ENCODE measurements around the gene WASF3. TPM values are rescaled to one million over a fixed set of nuclear protein-coding genes. Genes with fewer than 3 reads are reported as not detected.

Gene WASF3
- total RNA-seq, 1 donor from 2014 or later: 0.30 TPM

- intact Hi-C loops (cut with micrococcal nuclease): no loop called here
Measured at GRCh38 chr13:26544707-26545106, 12.8 kb upstream of the WASF3 start.

- intact Hi-C loops (cut with micrococcal nuclease): no loop called here
Measured at GRCh38 chr13:26548205-26548765, 9.2 kb upstream of the WASF3 start.

GRCh38 chr13:26549713-26550112, 7.8 kb upstream of the WASF3 start:
- intact Hi-C loops (cut with micrococcal nuclease): no loop called here

GRCh38 chr13:26551255-26551860, 6.1 kb upstream of the WASF3 start:
- intact Hi-C loops (cut with micrococcal nuclease): no loop called here

GRCh38 chr13:26555413-26555812, 2.1 kb upstream of the WASF3 start:
- intact Hi-C loops (cut with micrococcal nuclease): loop anchor here (5.0 kb wide), 1 partner anchor 368 kb away; no protein-coding TSS in a partner anchor

GRCh38 chr13:26557051-26557392, 461 bp upstream of the WASF3 start:
- intact Hi-C loops (cut with micrococcal nuclease): loop anchor here (5.0 kb wide), 1 partner anchor 370 kb away; no protein-coding TSS in a partner anchor

- intact Hi-C loops (cut with micrococcal nuclease): loop anchor here (5.0 kb wide), 1 partner anchor 371 kb away; no protein-coding TSS in a partner anchor
Measured at GRCh38 chr13:26558074-26558805, 757 bp downstream of the WASF3 start.

GRCh38 chr13:26558987-26559386, 1.5 kb downstream of the WASF3 start:
- intact Hi-C loops (cut with micrococcal nuclease): loop anchor here (5.0 kb wide), 1 partner anchor 372 kb away; no protein-coding TSS in a partner anchor

DNA sequence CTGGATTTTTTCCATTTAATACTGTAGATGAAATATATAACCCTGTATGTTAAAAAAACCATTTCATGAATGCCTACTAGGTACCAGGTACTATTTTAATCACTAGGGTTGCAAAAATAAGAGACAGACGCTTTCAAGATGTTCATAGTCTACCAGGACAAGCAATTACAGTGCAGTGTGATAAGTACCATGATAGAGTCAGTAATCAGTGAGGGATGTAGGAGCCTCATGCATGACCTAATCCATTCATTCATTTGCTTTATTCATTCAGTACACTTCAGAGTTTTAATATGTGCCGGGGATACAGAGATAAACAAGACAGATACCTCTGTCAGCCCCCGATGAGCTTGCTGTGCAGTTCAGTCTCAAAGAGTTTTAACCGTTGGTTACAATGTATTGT, 3.0 kb downstream of the WASF3 start:
- intact Hi-C loops (cut with micrococcal nuclease): no loop called here

DNA sequence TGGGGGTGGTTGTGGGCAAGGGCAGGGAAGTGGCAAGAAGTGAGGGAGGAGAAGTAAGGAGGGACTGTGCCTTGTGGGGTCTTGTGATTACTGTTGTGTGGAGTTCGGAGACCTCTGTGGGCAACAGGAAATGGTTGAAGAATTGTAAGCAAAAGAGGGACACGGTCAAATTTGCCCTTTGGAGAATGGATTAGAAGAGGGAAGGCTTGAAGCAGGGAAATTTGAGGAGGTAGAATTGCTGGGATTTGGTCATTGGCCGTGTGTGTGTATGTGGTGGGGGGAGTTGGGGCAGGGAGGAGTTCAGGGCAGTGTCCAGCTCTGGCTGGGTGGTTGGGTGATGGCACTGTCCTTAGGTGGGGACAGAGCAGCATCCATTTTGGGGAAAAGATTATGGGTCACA, 3.6 kb downstream of the WASF3 start:
- intact Hi-C loops (cut with micrococcal nuclease): no loop called here

GRCh38 chr13:26561651-26562511, 4.4 kb downstream of the WASF3 start:
- intact Hi-C loops (cut with micrococcal nuclease): no loop called here

DNA sequence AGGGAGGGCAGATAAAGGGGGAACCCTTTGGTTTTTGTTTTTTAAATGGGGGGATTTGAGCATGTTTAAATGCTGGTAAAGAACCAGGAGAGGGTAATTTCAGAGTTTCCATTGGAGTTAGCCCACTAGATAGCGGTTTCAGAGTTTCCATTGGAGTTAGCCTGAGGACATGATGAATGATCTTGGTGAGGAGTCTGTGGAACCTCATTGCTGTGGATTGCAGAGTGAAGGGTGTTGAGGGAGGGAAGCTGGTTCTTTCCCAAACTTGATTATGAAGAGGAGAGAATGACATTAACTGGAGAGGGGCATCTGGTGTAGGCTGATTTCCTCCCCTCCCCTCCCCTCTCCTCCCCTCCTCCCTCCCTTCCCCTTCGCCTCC, 5.0 kb downstream of the WASF3 start:
- intact Hi-C loops (cut with micrococcal nuclease): no loop called here

DNA sequence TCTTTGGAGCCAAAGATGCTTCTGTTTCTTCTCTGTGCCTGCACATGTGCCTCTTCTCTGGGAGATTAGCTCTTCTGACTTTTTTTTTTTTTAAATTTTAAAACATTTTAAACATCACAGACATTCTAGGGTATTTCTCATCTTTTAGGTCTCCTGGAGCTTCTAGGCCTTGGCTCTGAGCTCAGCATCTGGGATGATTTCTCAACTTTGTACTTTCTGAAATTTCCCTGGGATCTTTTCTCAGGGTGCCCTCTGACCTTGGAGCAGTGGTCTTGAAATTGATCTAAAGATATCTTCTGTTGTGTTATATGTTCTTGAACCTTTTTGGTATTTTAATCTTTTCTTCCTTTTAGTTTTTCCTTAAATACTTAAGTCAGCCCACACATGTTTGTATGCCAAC, 6.2 kb downstream of the WASF3 start:
- intact Hi-C loops (cut with micrococcal nuclease): no loop called here

DNA sequence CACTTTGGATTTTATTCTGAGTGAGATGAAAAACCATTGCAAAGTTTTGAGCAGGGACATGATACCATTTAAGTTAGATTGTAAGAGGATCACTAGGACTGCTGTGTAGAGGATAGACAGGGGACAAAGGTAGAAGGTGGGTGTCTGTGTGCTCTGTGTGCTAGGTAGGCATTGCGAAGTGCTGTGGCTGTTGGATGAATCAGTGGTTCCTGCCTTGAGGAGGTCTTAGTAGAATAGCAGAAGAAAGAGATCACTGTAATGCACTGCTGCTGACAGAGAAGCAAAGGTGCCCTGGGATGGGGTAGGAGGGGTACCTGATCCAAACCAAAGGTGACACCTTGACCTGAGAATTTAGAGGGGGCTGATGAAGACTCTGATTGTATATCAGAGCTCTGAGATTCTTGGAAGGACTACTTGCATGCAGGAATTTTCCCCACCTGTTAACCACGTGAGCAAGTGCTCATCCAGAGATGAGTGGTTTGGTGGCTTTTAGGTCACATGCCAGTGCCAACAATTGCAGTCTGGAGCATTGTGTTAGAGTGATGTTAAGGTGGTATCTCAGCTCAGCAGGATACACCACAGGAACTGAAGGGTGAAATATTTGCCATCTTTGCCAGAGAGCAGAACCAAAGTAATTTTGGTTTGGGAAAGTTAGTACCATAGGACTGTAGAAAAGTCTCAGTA, 10.8 kb downstream of the WASF3 start:
- intact Hi-C loops (cut with micrococcal nuclease): no loop called here

DNA sequence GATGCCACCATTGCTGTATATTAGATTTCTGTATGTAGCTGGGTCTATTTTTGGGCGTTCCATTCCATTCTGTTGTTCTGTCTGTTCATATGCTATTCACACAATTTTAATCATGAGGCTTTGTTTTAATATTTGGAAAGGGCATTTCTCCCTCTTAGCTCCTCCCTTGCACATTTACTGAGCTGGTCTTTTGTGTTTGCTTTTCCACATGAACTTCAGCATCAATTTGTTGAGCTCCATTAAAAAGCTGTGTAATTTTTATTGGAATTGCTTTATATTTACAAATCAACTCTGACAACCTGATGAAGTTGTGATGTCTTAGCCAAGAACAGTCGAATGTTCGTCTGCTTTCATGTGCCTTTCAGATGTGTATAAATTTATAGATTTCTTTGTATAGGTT, 14.0 kb downstream of the WASF3 start:
- intact Hi-C loops (cut with micrococcal nuclease): no loop called here

- intact Hi-C loops (cut with micrococcal nuclease): no loop called here
Measured at GRCh38 chr13:26575244-26575643, 17.8 kb downstream of the WASF3 start.

- intact Hi-C loops (cut with micrococcal nuclease): no loop called here
Measured at GRCh38 chr13:26579580-26579979, 22.1 kb downstream of the WASF3 start.

DNA sequence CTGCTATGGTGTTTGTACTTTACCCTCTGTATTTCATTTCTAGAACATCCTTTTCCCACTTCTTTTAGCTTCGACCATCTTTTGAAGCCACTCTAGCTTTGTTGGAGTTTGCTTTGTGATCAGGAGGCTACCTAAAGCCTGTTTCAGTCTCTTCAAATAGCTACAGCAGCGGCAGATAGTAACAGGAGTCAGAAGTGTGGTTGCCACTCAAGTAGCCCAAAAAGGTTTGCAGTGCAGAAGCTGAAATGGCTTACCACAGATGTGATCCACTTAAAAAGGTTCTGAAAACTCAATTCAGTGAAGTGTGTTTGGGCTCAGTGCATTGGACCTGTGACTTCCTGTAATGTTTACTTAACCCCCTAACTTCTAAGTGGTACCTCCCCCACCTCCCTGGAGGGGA, 26.2 kb downstream of the WASF3 start:
- intact Hi-C loops (cut with micrococcal nuclease): no loop called here

- intact Hi-C loops (cut with micrococcal nuclease): no loop called here
Measured at GRCh38 chr13:26584713-26585112, 27.2 kb downstream of the WASF3 start.

- intact Hi-C loops (cut with micrococcal nuclease): no loop called here
Measured at GRCh38 chr13:26585136-26585535, 27.7 kb downstream of the WASF3 start.

DNA sequence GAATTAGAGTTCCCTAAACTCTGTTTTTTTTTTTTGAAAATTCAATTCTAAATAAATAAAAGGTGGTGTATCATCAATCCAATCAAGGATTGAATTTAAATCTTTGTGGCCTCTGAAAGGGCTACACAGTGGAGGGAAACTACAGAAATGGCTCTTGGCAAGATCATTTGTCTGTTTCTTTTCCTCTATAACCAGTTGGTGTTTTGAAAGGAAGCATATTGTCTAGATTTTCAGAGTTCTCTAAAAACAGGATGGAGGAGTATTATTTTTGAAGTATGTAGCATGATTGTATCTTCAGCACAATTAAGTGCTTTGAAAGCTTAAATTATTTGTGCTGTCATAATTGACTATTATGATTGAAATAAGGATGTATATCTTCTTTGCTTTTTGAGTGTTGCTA, 29.8 kb downstream of the WASF3 start:
- intact Hi-C loops (cut with micrococcal nuclease): no loop called here

Measured in T-helper 2 cell treated with Interferon-gamma antibody and Interleukin-4, amounts not matched to agents 100 ng/mL and 5 ng/mL, for 36 hours (primary cell).